ENCODE results near the gene TPRN. TPM values are rescaled to one million over a fixed set of nuclear protein-coding genes. Genes with fewer than 3 reads are reported as not detected.

TPRN gene
- total and polyA plus RNA-seq, 2 donors (not counting 3 experiments of a cell fraction or from before 2014, with no cell fraction given), result 4.3 to 12.4 TPM

DNA sequence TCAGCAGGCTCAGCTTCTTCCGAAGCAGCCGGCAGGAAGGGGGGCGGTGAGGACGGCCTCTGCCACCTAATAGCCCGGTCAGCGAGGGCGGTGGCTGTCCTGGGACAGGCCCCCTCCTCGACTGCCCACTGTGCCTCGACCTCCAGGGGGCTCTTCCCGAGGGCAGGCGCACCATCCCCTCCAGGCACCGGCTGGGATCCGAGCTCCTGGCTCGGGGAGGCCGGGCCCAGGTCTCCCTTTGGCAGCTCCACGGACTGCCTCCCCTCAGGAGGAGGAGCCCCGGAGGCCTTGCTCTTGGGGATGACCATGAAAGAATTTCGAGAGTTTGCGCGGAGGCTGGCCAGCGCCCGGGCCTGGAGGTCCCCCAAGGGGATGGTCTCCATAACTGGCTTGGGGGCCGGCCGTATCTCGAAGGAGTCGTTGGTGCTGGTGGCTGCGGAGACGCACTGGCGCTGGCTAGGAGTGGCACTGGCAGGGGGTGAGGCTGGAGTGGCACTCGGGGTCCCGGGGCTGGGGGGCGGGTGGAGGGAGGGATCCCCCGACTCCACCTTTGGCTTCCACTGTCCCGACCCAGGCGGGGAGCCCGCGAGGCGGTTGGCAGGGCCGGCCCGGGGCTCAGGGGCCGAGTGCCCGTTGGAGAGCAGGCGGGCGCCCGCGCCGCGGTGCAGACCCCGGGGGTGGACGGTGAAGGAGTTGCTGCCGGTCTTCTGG is 975 bp downstream of the TPRN start:
- H3K79me2 ChIP-seq (ENCODE audit: control insufficient read depth, insufficient read depth, low read length), result peaks cover 12% of the 10 kb centered on the region
- H3K9ac ChIP-seq (replicated peaks; ENCODE audit: extremely low read depth, insufficient read depth, low read length), result no peak overlapping the region
- no peaks in the 10 kb centered on the region for H3K27me3 ChIP-seq (ENCODE audit: control insufficient read depth in 2 of 2, insufficient read depth in 2 of 2, low read length in 2 of 2)
- CTCF ChIA-PET, result interaction anchor here (1.2 to 1.7 kb wide), 4 partner anchors 11 to 37 kb away, joined by 5 to 8 read pairs (median 6); partner anchors contain the start of genes ANAPC2, RNF224 and SSNA1
- H3K9me1 ChIP-seq (replicated peaks; ENCODE audit: control insufficient read depth, extremely low read depth, insufficient read depth, low read length), result no peaks in the 10 kb centered on the region
- no peaks in the 10 kb centered on the region for H3K36me3 ChIP-seq (ENCODE audit: control insufficient read depth in 2 of 2, extremely low read depth in 1 of 2, insufficient read depth in 2 of 2, low read length in 2 of 2)
- peak overlapping the region; percentile 46 for H3K4me2 ChIP-seq (ENCODE audit: insufficient read depth, low read length)
- no peak overlapping the region for H3K27ac ChIP-seq (ENCODE audit: insufficient read depth, low read depth, low read length)
- no peaks in the 10 kb centered on the region for H4K20me1 ChIP-seq (replicated peaks; ENCODE audit: control insufficient read depth, extremely low read depth, insufficient read depth, low read length)
- peak overlapping the region in 1 of 3 experiments; percentile 43 for H3K4me3 ChIP-seq (replicated peaks in 1 of 3; ENCODE audit: insufficient read depth in 1 of 3, low read depth in 1 of 3, low read length in 3 of 3)
- DNase-seq (ENCODE audit: low read depth, low spot score), result peak; percentile 12
- H2AFZ ChIP-seq (ENCODE audit: low read depth, low read length), result no peak overlapping the region
- H3K4me1 ChIP-seq (ENCODE audit: control insufficient read depth, extremely low read depth, insufficient read depth, low read length), result peaks cover 15% of the 10 kb centered on the region
- FAIRE-seq, result no peak
- no peaks in the 10 kb centered on the region for H3K9me3 ChIP-seq (replicated peaks; ENCODE audit: control insufficient read depth, insufficient read depth, low read length)
- POLR2A ChIA-PET, result no interaction called here
- TF ChIP-seq MYC (IDR thresholded peaks at IDR 0.05; ENCODE audit: low read depth, low read length) (no peak), POLR2AphosphoS5 (IDR thresholded peaks at IDR 0.05; ENCODE audit: insufficient read depth, low read depth, low read length) (no peak), JUN (IDR thresholded peaks at IDR 0.05; ENCODE audit: borderline replicate concordance, insufficient read depth, insufficient read length, low read depth) (no peak), FOS (IDR thresholded peaks at IDR 0.05; ENCODE audit: borderline replicate concordance, insufficient read depth, low read length) (no peak), POLR2A (IDR thresholded peaks at IDR 0.05; ENCODE audit: low read depth, low read length) (no peak), EZH2 (IDR thresholded peaks at IDR 0.05; ENCODE audit: borderline replicate concordance, low read depth, low read length, severe bottlenecking) (no peak), GATA2 (IDR thresholded peaks at IDR 0.05; ENCODE audit: insufficient read depth, insufficient read length, low read depth, low read length) (no peak)
- TF ChIP-seq, protein P1, sequence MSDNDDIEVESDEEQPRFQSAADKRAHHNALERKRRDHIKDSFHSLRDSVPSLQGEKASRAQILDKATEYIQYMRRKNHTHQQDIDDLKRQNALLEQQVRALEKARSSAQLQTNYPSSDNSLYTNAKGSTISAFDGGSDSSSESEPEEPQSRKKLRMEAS (IDR thresholded peaks at IDR 0.05; ENCODE audit: insufficient read depth, insufficient read length), result no peak
- TF ChIP-seq, protein P2, sequence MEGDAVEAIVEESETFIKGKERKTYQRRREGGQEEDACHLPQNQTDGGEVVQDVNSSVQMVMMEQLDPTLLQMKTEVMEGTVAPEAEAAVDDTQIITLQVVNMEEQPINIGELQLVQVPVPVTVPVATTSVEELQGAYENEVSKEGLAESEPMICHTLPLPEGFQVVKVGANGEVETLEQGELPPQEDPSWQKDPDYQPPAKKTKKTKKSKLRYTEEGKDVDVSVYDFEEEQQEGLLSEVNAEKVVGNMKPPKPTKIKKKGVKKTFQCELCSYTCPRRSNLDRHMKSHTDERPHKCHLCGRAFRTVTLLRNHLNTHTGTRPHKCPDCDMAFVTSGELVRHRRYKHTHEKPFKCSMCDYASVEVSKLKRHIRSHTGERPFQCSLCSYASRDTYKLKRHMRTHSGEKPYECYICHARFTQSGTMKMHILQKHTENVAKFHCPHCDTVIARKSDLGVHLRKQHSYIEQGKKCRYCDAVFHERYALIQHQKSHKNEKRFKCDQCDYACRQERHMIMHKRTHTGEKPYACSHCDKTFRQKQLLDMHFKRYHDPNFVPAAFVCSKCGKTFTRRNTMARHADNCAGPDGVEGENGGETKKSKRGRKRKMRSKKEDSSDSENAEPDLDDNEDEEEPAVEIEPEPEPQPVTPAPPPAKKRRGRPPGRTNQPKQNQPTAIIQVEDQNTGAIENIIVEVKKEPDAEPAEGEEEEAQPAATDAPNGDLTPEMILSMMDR (IDR thresholded peaks at IDR 0.05; ENCODE audit: extremely low read depth in 1 of 2, insufficient read depth in 1 of 2, low read depth in 1 of 2, low read length in 2 of 2), result no peak
- intact Hi-C loops (cut with micrococcal nuclease), result loop anchor here (1.0 to 2.0 kb wide), 5 partner anchors 10 to 70 kb away; partner anchors contain the start of gene TUBB4B
- BruUV-seq (replicated peaks), result no TSS peak
- dilution Hi-C loops (cut with MboI; ENCODE audit: extremely low pct_ligation_motif_present, low sequenced_read_pairs), result no loop called here
